ENCODE data around the gene GNAL. TPM values are rescaled to one million over a fixed set of nuclear protein-coding genes. Genes with fewer than 3 reads are reported as not detected.

The GNAL gene
- total RNA-seq, 4 donors from 2014 or later = 13.3 to 22.0 (median 19.9) TPM

- H3K9me3 ChIP-seq = no peaks in the 10 kb centered on the region
- H3K36me3 ChIP-seq = no peaks in the 10 kb centered on the region
- 75% methylated on average over 5 of the region's 5 CpGs for WGBS
- no peaks in the 10 kb centered on the region for H3K4me1 ChIP-seq
- intact Hi-C loops (cut with DNase I) = no loop called here
- no peak overlapping the region for H3K4me3 ChIP-seq
- no peak overlapping the region for H3K27ac ChIP-seq (replicated peaks in 1 of 4)
- peaks cover 0 to 8% (median 0%) of the 10 kb centered on the region in 4 donors for H3K27me3 ChIP-seq
- no peak for DNase-seq (ENCODE audit: extremely low spot score)
- peak in 1 of 3 experiments; percentile 39 for TF ChIP-seq CTCF (IDR thresholded peaks at IDR 0.05)
- TF ChIP-seq EP300 (IDR thresholded peaks at IDR 0.05) = no peak
- TF ChIP-seq POLR2AphosphoS5 (IDR thresholded peaks at IDR 0.05) = no peak
These were observed 52.6 kb downstream of the GNAL start for GRCh38 chr18:11741505-11742145.

GRCh38 chr18:11745521-11745920 lies 56.5 kb downstream of the GNAL start:
- peaks cover 0 to 29% (median 2%) of the 10 kb centered on the region in 4 donors for H3K27me3 ChIP-seq
- TF ChIP-seq CTCF (IDR thresholded peaks at IDR 0.05) (no peak), POLR2AphosphoS5 (IDR thresholded peaks at IDR 0.05) (no peak), POLR2A (IDR thresholded peaks at IDR 0.05; ENCODE audit: low read depth) (no peak), EP300 (IDR thresholded peaks at IDR 0.05) (no peak)
- no peak overlapping the region for H3K27ac ChIP-seq (replicated peaks in 1 of 4)
- 89% methylated on average over 9 of the region's 9 CpGs for WGBS
- no peak for DNase-seq (ENCODE audit: extremely low spot score)
- intact Hi-C loops (cut with DNase I) = no loop called here
- H3K36me3 ChIP-seq = no peaks in the 10 kb centered on the region
- H3K4me3 ChIP-seq = no peak overlapping the region
- no peaks in the 10 kb centered on the region for H3K4me1 ChIP-seq
- H3K9me3 ChIP-seq = no peaks in the 10 kb centered on the region

- Histone ChIP-seq H3K27ac (replicated peaks in 1 of 4) (no peak overlapping the region), H3K4me1 (peaks cover 8 to 16% (median 14%) of the 10 kb centered on the region in 4 donors), H3K4me3 (no peak overlapping the region), H3K27me3 (peaks cover 0 to 46% (median 8%) of the 10 kb centered on the region in 4 donors), H3K36me3 (no peaks in the 10 kb centered on the region), H3K9me3 (no peaks in the 10 kb centered on the region)
- TF ChIP-seq POLR2A (IDR thresholded peaks at IDR 0.05; ENCODE audit: low read depth) = no peak
- no peak for TF ChIP-seq CTCF (IDR thresholded peaks at IDR 0.05)
- no peak for TF ChIP-seq EP300 (IDR thresholded peaks at IDR 0.05)
- no peak for TF ChIP-seq POLR2AphosphoS5 (IDR thresholded peaks at IDR 0.05)
- no peak for DNase-seq (ENCODE audit: extremely low spot score)
- intact Hi-C loops (cut with DNase I) = no loop called here
- 99% methylated on average over 4 of the region's 4 CpGs for WGBS
These were observed 58.2 kb downstream of the GNAL start for GRCh38 chr18:11747286-11747685.

- 33% methylated on average over 10 of the region's 11 CpGs for WGBS
- TF ChIP-seq CTCF (IDR thresholded peaks at IDR 0.05) (no peak), POLR2AphosphoS5 (IDR thresholded peaks at IDR 0.05) (no peak), POLR2A (IDR thresholded peaks at IDR 0.05; ENCODE audit: low read depth) (no peak), EP300 (IDR thresholded peaks at IDR 0.05) (no peak)
These were observed 58.7 kb downstream of the GNAL start for GRCh38 chr18:11747731-11748130.

GRCh38 chr18:11749305-11749704 lies 60.2 kb downstream of the GNAL start:
- peaks cover 8 to 22% (median 19%) of the 10 kb centered on the region in 4 donors for H3K4me1 ChIP-seq
- WGBS = 92% methylated on average over 8 of the region's 8 CpGs
- intact Hi-C loops (cut with DNase I) = no loop called here

More at GRCh38 chr18:11747731-11748130, 58.7 kb downstream of the GNAL start:
- Histone ChIP-seq H3K27me3 (peaks cover 0 to 51% (median 8%) of the 10 kb centered on the region in 4 donors), H3K36me3 (no peaks in the 10 kb centered on the region), H3K27ac (replicated peaks in 1 of 4) (no peak overlapping the region), H3K4me3 (no peak overlapping the region), H3K9me3 (no peaks in the 10 kb centered on the region), H3K4me1 (peaks cover 8 to 20% (median 18%) of the 10 kb centered on the region in 4 donors)
- intact Hi-C loops (cut with DNase I) = no loop called here
- DNase-seq (ENCODE audit: extremely low spot score) = no peak

More at GRCh38 chr18:11749305-11749704, 60.2 kb downstream of the GNAL start:
- peaks cover 0 to 51% (median 8%) of the 10 kb centered on the region in 4 donors for H3K27me3 ChIP-seq
- no peak for DNase-seq (ENCODE audit: extremely low spot score)
- H3K9me3 ChIP-seq = no peaks in the 10 kb centered on the region
- H3K36me3 ChIP-seq = no peaks in the 10 kb centered on the region
- H3K27ac ChIP-seq (replicated peaks in 1 of 4) = no peak overlapping the region
- H3K4me3 ChIP-seq = no peak overlapping the region
- TF ChIP-seq POLR2A (IDR thresholded peaks at IDR 0.05; ENCODE audit: low read depth) (no peak), EP300 (IDR thresholded peaks at IDR 0.05) (no peak), POLR2AphosphoS5 (IDR thresholded peaks at IDR 0.05) (no peak), CTCF (IDR thresholded peaks at IDR 0.05) (no peak)
